ENCODE measurements around the gene MPV17. TPM values are rescaled to one million over a fixed set of nuclear protein-coding genes. Genes with fewer than 3 reads are reported as not detected.

Gene MPV17
- total and polyA plus RNA-seq, 2 of the 13 experiments (the other 11 are each of a cell fraction or from before 2014, with no cell fraction given): 48.9 to 129 TPM

DNA sequence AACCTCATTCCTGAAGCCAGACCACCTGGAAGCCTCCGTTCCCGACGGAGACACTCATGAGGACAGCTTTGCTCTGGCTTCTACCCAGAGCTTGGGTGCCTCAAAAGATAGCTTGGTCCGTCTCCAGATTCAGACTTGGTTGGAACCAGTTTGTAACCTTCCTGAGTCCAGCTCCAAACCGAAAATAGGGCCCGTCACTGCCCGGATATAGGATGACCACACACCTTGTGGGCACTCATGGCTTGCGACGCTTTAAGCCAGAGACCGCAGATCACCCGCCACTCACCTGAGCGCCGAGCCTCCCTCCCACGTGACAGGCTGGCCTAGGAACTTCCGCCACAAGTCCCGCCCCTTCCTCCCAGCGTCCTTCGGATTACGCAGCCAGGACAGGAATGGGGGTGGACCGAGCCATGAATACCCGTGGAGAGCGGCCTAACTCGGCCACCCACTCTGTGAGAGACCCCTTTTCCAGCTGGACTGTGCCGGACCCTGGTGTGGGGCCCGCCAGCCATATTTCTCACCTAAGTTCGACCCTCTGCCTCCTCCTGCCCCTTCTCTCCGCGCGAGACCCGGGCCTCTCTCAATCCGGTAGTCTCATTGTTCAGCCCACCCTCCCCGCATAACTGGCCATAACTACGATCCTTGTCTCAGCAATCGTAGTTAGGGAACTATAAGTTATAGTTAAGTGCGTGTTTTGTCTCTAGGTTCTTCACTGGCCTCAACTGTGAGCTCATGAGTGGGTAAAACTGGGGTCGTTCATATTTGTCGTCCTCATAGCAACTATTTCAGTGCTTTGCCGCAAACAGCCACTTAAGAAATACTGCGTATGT, at the start of gene MPV17 (continued):
- TF ChIP-seq PRDM15 (CRISPR knock-in tag; IDR thresholded peaks at IDR 0.05) (0 out of 2 replicates have a peak, but pooled peaks have one; percentile 47), CENPX (CRISPR knock-in tag; IDR thresholded peaks at IDR 0.05) (no peak), DMAP1 (CRISPR knock-in tag; IDR thresholded peaks at IDR 0.05) (peak; percentile 93; the same call in 1 of the 2 replicates), SIX4 (CRISPR knock-in tag; IDR thresholded peaks at IDR 0.05) (peak; percentile 57), ZNF24 (IDR thresholded peaks at IDR 0.05) (no peak), SRY (CRISPR knock-in tag; IDR thresholded peaks at IDR 0.05) (peak; percentile 33; the same call in 1 of the 2 replicates), HNRNPL (IDR thresholded peaks at IDR 0.05; ENCODE audit: low read depth, low read length) (peak; percentile 63; the same call in 1 of the 2 replicates), POLR2AphosphoS2 (IDR thresholded peaks at IDR 0.05; ENCODE audit: low read depth, low read length) (peak; percentile 79; the same call in 1 of the 2 replicates), RXRA (CRISPR knock-in tag; IDR thresholded peaks at IDR 0.05) (peak; percentile 79; the same call in 1 of the 2 replicates), ZNF770 (CRISPR knock-in tag; IDR thresholded peaks at IDR 0.05) (no peak), ZNF17 (CRISPR knock-in tag; IDR thresholded peaks at IDR 0.05) (no peak), TP53 (CRISPR knock-in tag; conservative IDR thresholded peaks at IDR 0.05) (no peak; the same call in 1 of the 2 replicates), HDAC2 (CRISPR knock-in tag; IDR thresholded peaks at IDR 0.05) (peak; percentile 44), PAX8 (CRISPR knock-in tag; IDR thresholded peaks at IDR 0.05; ENCODE audit: borderline replicate concordance) (no peak), ETV6 (CRISPR knock-in tag; conservative IDR thresholded peaks at IDR 0.05) (no peak; the same call in 1 of the 2 replicates), ZNF451 (CRISPR knock-in tag; IDR thresholded peaks at IDR 0.05) (peak; percentile 95), ZSCAN21 (CRISPR knock-in tag; IDR thresholded peaks at IDR 0.05; ENCODE audit: borderline replicate concordance) (peak; percentile 97), ZNF709 (CRISPR knock-in tag; IDR thresholded peaks at IDR 0.05) (peak; percentile 88), ELF1 (CRISPR knock-in tag; IDR thresholded peaks at IDR 0.05) (peak; percentile 83)
- TF ChIP-seq, protein P1, sequence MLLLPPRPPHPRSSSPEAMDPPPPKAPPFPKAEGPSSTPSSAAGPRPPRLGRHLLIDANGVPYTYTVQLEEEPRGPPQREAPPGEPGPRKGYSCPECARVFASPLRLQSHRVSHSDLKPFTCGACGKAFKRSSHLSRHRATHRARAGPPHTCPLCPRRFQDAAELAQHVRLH (CRISPR knock-in tag; IDR thresholded peaks at IDR 0.05; ENCODE audit: borderline replicate concordance, low read depth): no peak
- TF ChIP-seq, protein P2, sequence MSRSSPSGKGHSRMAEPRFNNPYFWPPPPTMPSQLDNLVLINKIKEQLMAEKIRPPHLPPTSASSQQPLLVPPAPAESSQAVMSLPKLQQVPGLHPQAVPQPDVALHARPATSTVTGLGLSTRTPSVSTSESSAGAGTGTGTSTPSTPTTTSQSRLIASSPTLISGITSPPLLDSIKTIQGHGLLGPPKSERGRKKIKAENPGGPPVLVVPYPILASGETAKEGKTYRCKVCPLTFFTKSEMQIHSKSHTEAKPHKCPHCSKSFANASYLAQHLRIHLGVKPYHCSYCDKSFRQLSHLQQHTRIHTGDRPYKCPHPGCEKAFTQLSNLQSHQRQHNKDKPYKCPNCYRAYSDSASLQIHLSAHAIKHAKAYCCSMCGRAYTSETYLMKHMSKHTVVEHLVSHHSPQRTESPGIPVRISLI (CRISPR knock-in tag; IDR thresholded peaks at IDR 0.05; ENCODE audit: borderline replicate concordance): no peak
- TF ChIP-seq, protein P3, sequence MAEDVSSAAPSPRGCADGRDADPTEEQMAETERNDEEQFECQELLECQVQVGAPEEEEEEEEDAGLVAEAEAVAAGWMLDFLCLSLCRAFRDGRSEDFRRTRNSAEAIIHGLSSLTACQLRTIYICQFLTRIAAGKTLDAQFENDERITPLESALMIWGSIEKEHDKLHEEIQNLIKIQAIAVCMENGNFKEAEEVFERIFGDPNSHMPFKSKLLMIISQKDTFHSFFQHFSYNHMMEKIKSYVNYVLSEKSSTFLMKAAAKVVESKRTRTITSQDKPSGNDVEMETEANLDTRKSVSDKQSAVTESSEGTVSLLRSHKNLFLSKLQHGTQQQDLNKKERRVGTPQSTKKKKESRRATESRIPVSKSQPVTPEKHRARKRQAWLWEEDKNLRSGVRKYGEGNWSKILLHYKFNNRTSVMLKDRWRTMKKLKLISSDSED (CRISPR knock-in tag; IDR thresholded peaks at IDR 0.05): no peak

Measured in HepG2 (cell line).